ENCODE data around the gene SLC46A1.
A peak's percentile ranks its signal among the peaks of the same experiment; 100 is the strongest.

SLC46A1 gene

GRCh38 chr17:28402844-28403243 is 3.2 kb downstream of the SLC46A1 start:
- DNase-seq: no peak

GRCh38 chr17:28402224-28402630 is 3.8 kb downstream of the SLC46A1 start:
- peak; percentile 31 for DNase-seq

- no peak for DNase-seq
Observed at GRCh38 chr17:28399808-28400207, 6.2 kb downstream of the SLC46A1 start.

- DNase-seq: no peak
Observed at GRCh38 chr17:28398280-28398981, 7.6 kb downstream of the SLC46A1 start.

- no peak for DNase-seq
Observed at GRCh38 chr17:28397687-28398279, 8.2 kb downstream of the SLC46A1 start.

GRCh38 chr17:28397275-28397674 is 8.7 kb downstream of the SLC46A1 start:
- DNase-seq: no peak

GRCh38 chr17:28396635-28397239 is 9.3 kb downstream of the SLC46A1 start:
- no peak for DNase-seq

- no peak for DNase-seq
Observed at GRCh38 chr17:28395968-28396367, 10.0 kb downstream of the SLC46A1 start.

- no peak for DNase-seq
Observed at GRCh38 chr17:28395426-28395825, 10.6 kb downstream of the SLC46A1 start.

GRCh38 chr17:28394337-28395116 is 11.5 kb downstream of the SLC46A1 start:
- no peak for DNase-seq

- DNase-seq: no peak
Observed at GRCh38 chr17:28392491-28392890, 13.5 kb downstream of the SLC46A1 start.

- no peak for DNase-seq
Observed at GRCh38 chr17:28391401-28391800, 14.6 kb downstream of the SLC46A1 start.

GRCh38 chr17:28390984-28391383 is 15.0 kb downstream of the SLC46A1 start:
- no peak for DNase-seq

GRCh38 chr17:28390563-28390962 is 15.4 kb downstream of the SLC46A1 start:
- DNase-seq: no peak

GRCh38 chr17:28390141-28390540 is 15.9 kb downstream of the SLC46A1 start:
- no peak for DNase-seq

- DNase-seq: no peak
Observed at GRCh38 chr17:28388106-28388505, 17.9 kb downstream of the SLC46A1 start.

- DNase-seq: no peak
Observed at GRCh38 chr17:28386391-28386790, 19.6 kb downstream of the SLC46A1 start.

GRCh38 chr17:28385406-28385805 is 20.6 kb downstream of the SLC46A1 start:
- DNase-seq: no peak

- no peak for DNase-seq
Observed at GRCh38 chr17:28385037-28385400, 21.0 kb downstream of the SLC46A1 start.

- peak; percentile 74 for DNase-seq
Observed at GRCh38 chr17:28384281-28385036, 21.6 kb downstream of the SLC46A1 start.

- no peak for DNase-seq
Observed at GRCh38 chr17:28381141-28381825, 24.7 kb downstream of the SLC46A1 start.

Data from COR-L47 (cell line).